GM19455 (cell line): ENCODE data around the gene BCL6B.

Experiments used
- ATAC-seq: cut with Tn5 transposase; IDR thresholded peaks from one replicate; pipeline ENCODE4 v1.9.1; 2021; ENCODE audit not compliant: unreplicated experiment

Gene BCL6B

GRCh38 chr17:7056386-7056785 is 33.5 kb downstream of the BCL6B start:
- ATAC-seq, result no peak

- ATAC-seq, result no peak
Observed at GRCh38 chr17:7058831-7059447, 36.1 kb downstream of the BCL6B start.

GRCh38 chr17:7060165-7060891 is 37.5 kb downstream of the BCL6B start:
- no peak for ATAC-seq

GRCh38 chr17:7063518-7064094 is 40.8 kb downstream of the BCL6B start:
- no peak for ATAC-seq

DNA sequence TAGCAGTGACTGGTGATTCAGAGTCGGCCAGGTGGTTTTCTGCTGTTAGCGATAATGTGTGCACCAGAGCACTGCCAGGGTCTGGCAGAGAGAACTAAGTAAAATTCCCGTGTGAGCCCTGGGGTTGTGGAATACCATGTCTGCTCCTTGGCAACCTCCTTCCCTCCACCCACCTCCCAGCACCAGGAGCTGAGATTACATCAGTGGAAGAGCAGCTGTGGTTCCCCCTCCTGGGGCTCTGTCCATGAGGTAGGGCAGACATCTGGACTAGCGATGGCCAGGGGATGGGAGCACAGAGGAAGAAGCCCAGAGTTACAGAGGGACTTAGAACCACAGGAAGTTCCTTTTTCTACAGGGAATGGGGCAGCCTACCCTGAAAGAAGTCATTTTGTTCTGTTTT is 41.4 kb downstream of the BCL6B start:
- ATAC-seq, result no peak

DNA sequence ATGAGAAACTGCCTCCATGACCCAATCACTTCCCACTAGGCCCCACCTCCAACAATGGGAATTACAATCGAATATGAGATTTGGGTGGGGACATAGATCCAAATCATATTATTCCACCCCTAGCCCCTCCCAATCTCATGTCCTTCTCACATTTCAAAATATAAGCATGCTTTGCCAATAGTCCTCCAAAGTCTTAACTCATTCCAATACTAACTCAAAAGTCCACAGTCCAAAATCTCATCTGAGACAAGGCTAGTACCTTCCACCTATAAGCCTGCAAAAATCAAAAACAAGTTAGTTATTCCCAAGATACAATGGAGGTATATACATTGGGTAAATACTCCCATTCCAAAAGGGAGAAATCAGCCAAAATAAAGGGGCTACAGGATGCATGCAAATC is 44.3 kb downstream of the BCL6B start:
- no peak for ATAC-seq

DNA sequence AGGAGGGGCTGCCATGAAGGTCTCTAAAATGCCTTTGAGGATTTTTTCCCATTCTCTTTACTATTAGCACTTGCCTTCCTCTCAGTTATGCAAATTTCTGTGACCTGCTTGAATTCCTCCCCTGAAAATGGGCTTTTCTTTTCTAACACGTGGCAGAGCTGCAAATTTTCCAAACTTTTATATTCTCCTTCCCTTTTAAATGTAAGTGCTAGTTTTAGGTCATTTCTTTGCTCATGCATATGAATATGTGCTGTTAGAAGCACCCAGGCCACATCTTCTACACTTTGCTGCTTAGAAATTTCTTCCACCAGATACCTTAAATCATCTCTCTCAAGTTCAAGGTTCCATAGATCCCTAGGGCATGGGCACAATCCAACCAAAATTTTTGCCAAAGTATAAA is 45.4 kb downstream of the BCL6B start:
- no peak for ATAC-seq

- ATAC-seq, result no peak
Observed at GRCh38 chr17:7070712-7071111, 47.9 kb downstream of the BCL6B start.

- no peak for ATAC-seq
Observed at GRCh38 chr17:7072406-7072805, 49.6 kb downstream of the BCL6B start.

DNA sequence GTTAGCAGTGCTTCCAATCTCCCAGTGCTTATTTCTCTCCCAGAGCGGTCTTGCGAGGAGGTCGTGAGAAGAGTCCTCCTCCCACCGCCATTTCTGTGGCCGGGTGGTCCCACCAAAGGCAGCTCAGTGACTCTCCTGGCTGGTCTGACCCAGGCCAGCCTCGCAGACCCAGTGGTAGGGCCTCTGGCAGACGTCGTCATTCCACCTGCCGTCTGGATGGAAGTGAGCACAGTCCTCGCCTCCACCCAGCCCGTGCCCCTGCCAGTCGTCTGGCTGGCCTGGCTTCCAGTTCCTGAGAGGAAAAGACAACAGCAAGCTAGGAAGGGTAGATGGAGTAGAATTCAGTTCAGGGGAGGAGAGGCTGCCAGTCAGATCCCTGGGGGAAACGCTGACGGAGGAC is 52.1 kb downstream of the BCL6B start:
- ATAC-seq, result no peak

GRCh38 chr17:7077911-7078546 is 55.2 kb downstream of the BCL6B start:
- ATAC-seq, result no peak

- ATAC-seq, result no peak
Observed at GRCh38 chr17:7078711-7079110, 55.9 kb downstream of the BCL6B start.
